Psoas muscle (tissue), 8 donors: ENCODE data around the gene GNAZ. TPM values are rescaled to one million over a fixed set of nuclear protein-coding genes. Genes with fewer than 3 reads are reported as not detected.
A peak's percentile ranks its signal among the peaks of the same experiment; 100 is the strongest.

Source experiments
- ATAC-seq, 4 donors: fragments of 200-7000 bp; cut with Tn5 transposase; one replicate each; pipeline ENCODE4 v1.9.1; 2020; ENCODE audit warnings: moderate library complexity in 3 of 4, mild to moderate bottlenecking in 2 of 4
- DNase-seq, 2 donors: peaks; one replicate each; pipeline ENCODE4 v3.0.0-alpha.2; 2020
- H3K27ac ChIP-seq: fragments of 200-600 bp; one replicate; pipeline ENCODE4 v1.8.0; 2022
- H3K27me3 ChIP-seq, 3 donors: fragments of 200-600 bp in 1 of 3; one replicate each; pipeline versions ENCODE4 v1.6.1 to v1.8.0; 2013 to 2022; ENCODE audit warnings: low read length in 2 of 3, mild to moderate bottlenecking in 2 of 3, moderate library complexity in 1 of 3; ENCODE audit not compliant: insufficient read depth in 3 of 3
- H3K36me3 ChIP-seq, 2 donors: fragments of 200-600 bp in 1 of 2; one replicate each; pipeline versions ENCODE4 v1.6.1 to v1.8.0; 2013 to 2022; ENCODE audit warnings: low read depth in 1 of 2, mild to moderate bottlenecking in 1 of 2, moderate library complexity in 1 of 2; ENCODE audit not compliant: insufficient read depth in 1 of 2
- H3K4me1 ChIP-seq: fragments of 200-600 bp; one replicate; pipeline ENCODE4 v1.8.0; 2022
- H3K4me3 ChIP-seq: fragments of 200-600 bp; one replicate; pipeline ENCODE4 v1.8.0; 2022; ENCODE audit warnings: mild to moderate bottlenecking
- H3K9me3 ChIP-seq: fragments of 200-600 bp; one replicate; pipeline ENCODE4 v1.8.0; 2022
- CTCF ChIP-seq: fragments of 200-600 bp; IDR thresholded peaks from one replicate; pipeline ENCODE4 v1.8.0; 2022; ENCODE audit warnings: antibody characterized with exemption
- WGBS, 3 donors: extraction: QIAGEN DNeasy Blood & Tissue Kit; methylation state at CpG; one replicate each; pipeline versions ENCODE4 v1.1.6 to v1.1.7; 2013; 5-methylcytosine and 5-hydroxymethylcytosine counted together
- intact Hi-C, 2 donors: fragments of 100-400 bp; cut with DNase I; formaldehyde crosslinking; loops; one replicate each; pipeline versions ENCODE4 v1.11.0 to v1.14.2; 2022
- polyA plus RNA-seq, 3 donors: library from polyadenylated mRNA; stranded (reverse); fragments of 200-250 nt; gene quantifications; one replicate each; pipeline ENCODE4 v1.2.3, GENCODE V29; 2013
- total RNA-seq, 4 donors: library from RNA; stranded (reverse); fragmentation: NEBNext Ultra II Directional in 2 of 4; extraction: Animal tissue kit (Norgen Biotek cat#: 25700) in 2 of 4; gene quantifications; one replicate each; pipeline versions ENCODE4 v1.2.1 to v1.2.4, GENCODE V29; 2021 to 2023
- donor health status: healthy with polysubstance abuse.
- donor health status: DM: no; HTN: no; CAD: no; lungs with moderate emphysema.
- donor health status: Bipolar disorder and iron deficiency.
- donor health status: healthy.
- donor health status: DM: yes; HTN: yes; CAD: no.
- donor health status: DM: no; HTN: no; CAD: no.
- donor health status: DM: no; HTN: no; CAD: no.
- donor health status: DM: yes; HTN: yes; CAD: no.

The GNAZ gene
- total and polyA plus RNA-seq, 7 donors, result 0.99 to 3.9 (median 1.7) TPM

- no peak overlapping the region for H3K4me3 ChIP-seq
- H3K36me3 ChIP-seq, result no peaks in the 10 kb centered on the region
- H3K27ac ChIP-seq, result no peak overlapping the region
- no peaks in the 10 kb centered on the region for H3K27me3 ChIP-seq
- H3K4me1 ChIP-seq, result no peaks in the 10 kb centered on the region
- DNase-seq (peak; percentile 2 to 49), ATAC-seq (no peak)
- intact Hi-C loops, result no loop called here
- 94 to 95% (median 94%) methylated on average over 26 of the region's 26 CpGs for WGBS, 3 donors
- no peaks in the 10 kb centered on the region for H3K9me3 ChIP-seq
- TF ChIP-seq CTCF, result no peak
Observed at GRCh38 chr22:23122992-23123803, 52.9 kb downstream of the GNAZ start.

- Histone ChIP-seq H3K36me3 (no peaks in the 10 kb centered on the region), H3K4me3 (no peak overlapping the region), H3K27me3 (no peaks in the 10 kb centered on the region), H3K4me1 (no peaks in the 10 kb centered on the region), H3K9me3 (no peaks in the 10 kb centered on the region), H3K27ac (no peak overlapping the region)
- DNase-seq (peak in 1 of 2 donors; percentile 28), ATAC-seq (no peak)
- WGBS, 3 donors, result 72 to 85% (median 84%) methylated on average over 9 of the region's 9 CpGs
- intact Hi-C loops, result loop anchor here in 1 of 2 donors (1.0 kb wide), 1 partner anchor 164 kb away; no protein-coding TSS in a partner anchor
- no peak for TF ChIP-seq CTCF
Observed at GRCh38 chr22:23123804-23124254, 53.5 kb downstream of the GNAZ start.

- ATAC-seq (no peak), DNase-seq (peak in 1 of 2 donors; percentile 45)
- Histone ChIP-seq H3K4me3 (no peak overlapping the region), H3K36me3 (no peaks in the 10 kb centered on the region), H3K9me3 (no peaks in the 10 kb centered on the region), H3K27ac (no peak overlapping the region), H3K4me1 (no peaks in the 10 kb centered on the region), H3K27me3 (no peaks in the 10 kb centered on the region)
- WGBS, 3 donors, result 51 to 72% (median 59%) methylated on average over 19 of the region's 19 CpGs
- no peak for TF ChIP-seq CTCF
- intact Hi-C loops, result loop anchor here in 1 of 2 donors (1.0 kb wide), 1 partner anchor 165 kb away; no protein-coding TSS in a partner anchor
Observed at GRCh38 chr22:23124611-23125511, 54.5 kb downstream of the GNAZ start.

- H3K36me3 ChIP-seq, result no peaks in the 10 kb centered on the region
- 78 to 88% (median 82%) methylated on average over 18 of the region's 18 CpGs for WGBS, 3 donors
- no peak overlapping the region for H3K4me3 ChIP-seq
- H3K4me1 ChIP-seq, result no peaks in the 10 kb centered on the region
- no peaks in the 10 kb centered on the region for H3K9me3 ChIP-seq
- H3K27ac ChIP-seq, result no peak overlapping the region
- no peaks in the 10 kb centered on the region for H3K27me3 ChIP-seq
- ATAC-seq (no peak), DNase-seq (no peak)
- intact Hi-C loops, result no loop called here
- TF ChIP-seq CTCF, result no peak
Observed at GRCh38 chr22:23125512-23126103, 55.3 kb downstream of the GNAZ start.
